GM06990 (cell line): ENCODE measurements around the gene ITGA6.

Source experiments
- DNase-seq: peaks from one replicate; pipeline ENCODE4 v3.0.0-alpha.2; 2011; ENCODE audit not compliant: insufficient read length; ENCODE audit errors: extremely low read depth
- H3K27me3 ChIP-seq: replicated peaks from 2 replicates; pipeline ENCODE4 v1.6.0; 2011; ENCODE audit warnings: low read length; ENCODE audit not compliant: control insufficient read depth, insufficient read depth
- H3K36me3 ChIP-seq: 2 replicates; pipeline ENCODE4 v1.5.1; 2011; ENCODE audit warnings: low read length; ENCODE audit not compliant: control insufficient read depth, insufficient read depth
- H3K4me3 ChIP-seq: replicated peaks from 2 replicates; pipeline ENCODE4 v1.5.1; 2011; ENCODE audit warnings: low read depth, mild to moderate bottlenecking, control low read depth, low read length
- TF ChIP-seq, protein P1 (sequence below): IDR thresholded peaks from 2 replicates; pipeline ENCODE4 v1.5.1; 2011; ENCODE audit warnings: low read length, control low read depth, mild to moderate bottlenecking, inconsistent platforms; ENCODE audit not compliant: insufficient read depth, poor library complexity, severe bottlenecking

ITGA6 gene

DNA sequence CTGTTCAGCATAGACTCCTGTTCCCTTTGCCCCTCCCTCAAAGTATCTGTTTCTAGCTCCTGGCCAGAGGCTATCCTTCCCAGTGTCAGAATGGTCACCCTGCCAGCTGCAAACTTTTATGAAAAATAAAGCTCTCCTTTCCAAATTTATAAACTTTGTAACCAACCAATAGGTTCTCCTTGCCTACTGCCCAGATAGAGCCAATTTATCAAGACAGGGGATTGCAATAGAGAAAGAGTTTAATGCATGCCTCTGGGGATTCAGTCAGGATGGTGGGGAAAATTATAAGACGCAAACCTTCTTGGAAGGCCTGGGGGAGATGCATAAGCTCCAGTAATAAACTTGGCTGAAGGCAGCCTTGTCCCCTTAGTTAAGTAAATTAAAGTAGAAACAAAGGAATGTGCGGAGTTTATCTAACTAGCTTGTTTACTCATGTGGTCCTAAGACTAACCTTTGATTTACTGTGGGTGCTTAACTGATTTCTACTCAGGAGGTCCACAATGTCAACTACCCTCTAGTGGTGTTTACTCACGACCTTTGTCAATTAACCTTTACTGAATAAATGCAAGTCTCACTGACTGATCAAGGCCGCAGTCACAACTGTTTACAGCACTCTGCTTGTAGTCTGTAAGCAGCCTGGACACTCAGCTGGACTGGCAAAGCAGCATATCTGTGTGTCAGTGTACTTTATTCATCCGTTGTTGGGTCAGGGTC is 85.6 kb downstream of the ITGA6 start:
- no peak overlapping the region for H3K4me3 ChIP-seq
- H3K27me3 ChIP-seq = no peaks in the 10 kb centered on the region
- TF ChIP-seq, protein P1, sequence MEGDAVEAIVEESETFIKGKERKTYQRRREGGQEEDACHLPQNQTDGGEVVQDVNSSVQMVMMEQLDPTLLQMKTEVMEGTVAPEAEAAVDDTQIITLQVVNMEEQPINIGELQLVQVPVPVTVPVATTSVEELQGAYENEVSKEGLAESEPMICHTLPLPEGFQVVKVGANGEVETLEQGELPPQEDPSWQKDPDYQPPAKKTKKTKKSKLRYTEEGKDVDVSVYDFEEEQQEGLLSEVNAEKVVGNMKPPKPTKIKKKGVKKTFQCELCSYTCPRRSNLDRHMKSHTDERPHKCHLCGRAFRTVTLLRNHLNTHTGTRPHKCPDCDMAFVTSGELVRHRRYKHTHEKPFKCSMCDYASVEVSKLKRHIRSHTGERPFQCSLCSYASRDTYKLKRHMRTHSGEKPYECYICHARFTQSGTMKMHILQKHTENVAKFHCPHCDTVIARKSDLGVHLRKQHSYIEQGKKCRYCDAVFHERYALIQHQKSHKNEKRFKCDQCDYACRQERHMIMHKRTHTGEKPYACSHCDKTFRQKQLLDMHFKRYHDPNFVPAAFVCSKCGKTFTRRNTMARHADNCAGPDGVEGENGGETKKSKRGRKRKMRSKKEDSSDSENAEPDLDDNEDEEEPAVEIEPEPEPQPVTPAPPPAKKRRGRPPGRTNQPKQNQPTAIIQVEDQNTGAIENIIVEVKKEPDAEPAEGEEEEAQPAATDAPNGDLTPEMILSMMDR = no peak
- no peak for DNase-seq
- no peaks in the 10 kb centered on the region for H3K36me3 ChIP-seq

DNA sequence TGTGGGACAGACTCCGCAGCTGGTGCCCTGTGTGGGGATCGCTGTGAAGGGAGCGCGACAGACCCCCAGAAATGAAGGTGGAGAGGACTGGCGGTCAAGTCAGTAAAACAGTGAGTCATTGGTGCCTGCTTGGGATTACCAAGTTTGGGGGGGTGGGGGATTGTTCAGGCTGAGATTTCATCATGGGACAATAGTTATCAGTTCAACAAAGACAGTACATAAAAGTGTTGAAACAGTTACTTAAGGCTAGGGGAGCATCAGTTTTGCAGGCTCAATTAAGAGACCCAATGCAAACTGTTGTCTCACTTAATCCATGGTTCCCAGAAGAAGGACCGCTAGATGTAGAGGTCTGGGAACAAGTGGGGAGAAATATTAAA is 86.1 kb downstream of the ITGA6 start:
- H3K27me3 ChIP-seq = no peaks in the 10 kb centered on the region
- no peak overlapping the region for H3K4me3 ChIP-seq
- DNase-seq = no peak
- H3K36me3 ChIP-seq = no peaks in the 10 kb centered on the region
- TF ChIP-seq, protein P1 = no peak

DNA sequence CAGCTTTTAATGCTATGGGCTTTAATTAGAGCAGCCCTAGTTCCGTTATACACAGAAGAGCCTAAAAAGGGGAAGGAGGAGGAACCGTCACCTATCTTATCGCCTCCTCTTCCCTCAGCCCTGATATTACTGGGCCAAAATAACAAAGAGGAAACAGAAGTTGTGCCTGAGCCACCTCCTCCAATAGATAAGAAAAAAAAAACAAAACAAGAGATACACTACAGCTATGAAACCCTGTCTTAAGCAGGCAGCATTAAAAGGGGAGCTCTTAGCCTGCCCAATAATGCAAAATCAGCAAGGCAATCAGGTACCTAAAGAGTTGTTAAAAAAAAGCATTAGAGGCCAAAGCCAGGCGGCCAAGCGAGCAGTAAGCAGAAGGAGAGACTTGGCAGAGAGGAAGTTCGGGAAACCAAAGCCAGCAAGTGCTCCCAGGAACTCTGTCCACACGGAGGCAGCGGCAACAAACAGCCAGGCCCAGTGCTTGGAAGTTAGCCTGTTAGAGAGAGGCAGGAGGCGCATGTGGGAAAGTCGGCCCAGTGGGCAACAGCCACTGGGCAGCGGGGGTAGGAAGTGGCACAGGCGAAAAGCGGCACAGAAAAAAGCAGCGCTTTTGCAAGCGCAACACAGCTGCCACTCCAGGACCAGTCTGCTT is 86.7 kb downstream of the ITGA6 start:
- TF ChIP-seq, protein P1 = no peak
- no peak overlapping the region for H3K4me3 ChIP-seq
- DNase-seq = no peak

DNA sequence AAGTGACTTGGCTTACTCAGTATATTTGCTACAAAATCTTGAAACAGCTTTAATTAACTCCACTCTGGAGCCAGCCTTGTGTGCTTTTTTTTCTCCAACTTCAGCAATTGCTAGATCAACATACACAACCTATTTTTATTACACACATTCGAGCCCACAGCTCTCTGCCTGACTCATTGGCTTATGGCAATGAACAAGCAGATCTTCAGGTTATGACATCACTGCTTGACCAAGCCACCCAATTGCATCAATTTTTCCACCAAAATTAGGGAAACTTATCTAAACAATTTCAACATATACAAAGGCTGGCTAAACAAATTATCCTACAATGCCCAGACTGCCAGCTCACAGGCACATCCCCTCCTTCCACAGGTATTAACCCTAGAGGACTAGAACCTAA is 88.9 kb downstream of the ITGA6 start:
- Histone ChIP-seq H3K27me3 (no peaks in the 10 kb centered on the region), H3K36me3 (no peaks in the 10 kb centered on the region), H3K4me3 (no peak overlapping the region)
- TF ChIP-seq, protein P1 = no peak
- DNase-seq = no peak

More for the DNA sequence above, 86.7 kb downstream of the ITGA6 start:
- Histone ChIP-seq H3K27me3 (no peaks in the 10 kb centered on the region), H3K36me3 (no peaks in the 10 kb centered on the region)

DNA sequence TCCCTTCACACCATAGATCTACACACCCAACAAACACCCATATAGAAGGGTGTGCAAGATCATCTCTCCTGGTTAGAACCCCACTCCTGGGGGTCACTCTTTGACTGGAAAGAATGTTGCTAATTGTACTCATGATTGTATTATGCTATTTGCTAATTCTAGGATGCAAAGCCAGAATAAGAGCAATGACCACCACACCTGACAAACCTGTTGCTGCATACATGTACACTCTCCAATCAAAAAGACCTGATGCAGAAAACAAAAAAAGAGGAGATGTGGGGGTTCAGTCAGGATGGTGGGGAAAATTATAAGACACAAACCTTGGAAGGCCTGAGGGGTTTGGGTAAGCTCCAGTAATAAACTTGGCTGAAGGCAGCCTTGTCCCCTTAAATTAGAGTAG is 91.6 kb downstream of the ITGA6 start:
- H3K27me3 ChIP-seq = no peaks in the 10 kb centered on the region
- DNase-seq = no peak

More for the DNA sequence above, 91.6 kb downstream of the ITGA6 start:
- H3K4me3 ChIP-seq = no peak overlapping the region
- TF ChIP-seq, protein P1 = no peak
- H3K36me3 ChIP-seq = no peaks in the 10 kb centered on the region
